Stimulated activated CD8-positive, alpha-beta memory T cell treated with anti-CD3 and anti-CD28 coated beads, Interleukin-12 subunit alpha, Interleukin-12 subunit beta, amount 100 ng/mL, for 4 hours (primary cell): ENCODE results near the gene UBE3C.

Experiments used
- DNase-seq: peaks from one replicate; pipeline ENCODE4 v3.0.0-alpha.2; 2020; ENCODE audit warnings: low read depth

Gene UBE3C

DNA sequence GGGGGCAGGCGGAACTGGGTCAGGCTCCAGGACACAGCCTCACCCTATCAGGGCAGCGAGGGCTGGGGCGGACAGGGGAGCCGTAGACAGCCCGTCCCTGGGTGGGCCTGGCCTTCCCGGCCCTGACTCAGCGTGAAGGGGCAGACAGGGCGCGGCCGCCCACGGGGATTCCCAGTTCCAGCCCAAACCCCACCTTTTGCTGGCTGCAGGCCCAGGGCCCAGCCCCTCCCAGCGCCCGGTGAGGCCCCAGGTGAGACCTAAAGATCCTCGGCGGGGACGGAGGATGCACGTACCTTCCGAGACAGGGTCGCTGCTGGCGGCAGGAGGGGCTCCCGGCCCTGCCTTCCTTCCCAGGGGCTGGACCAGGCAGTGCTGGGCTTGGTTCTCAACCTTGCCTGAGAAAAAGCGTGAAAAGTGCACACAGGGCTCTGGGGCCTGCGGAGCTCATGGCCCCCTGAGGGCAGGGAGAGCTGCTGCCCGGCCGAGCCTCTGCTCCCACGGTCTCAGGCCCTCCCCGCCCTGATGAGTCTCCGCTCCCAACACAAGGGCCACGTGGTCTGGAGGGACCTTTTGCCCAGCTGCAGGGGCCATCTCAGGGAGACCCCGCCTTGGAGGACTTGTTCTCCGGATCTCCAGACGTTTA is 154.2 kb downstream of the UBE3C start:
- no peak for DNase-seq

GRCh38 chr7:157293413-157293788 is 154.7 kb downstream of the UBE3C start:
- no peak for DNase-seq

GRCh38 chr7:157294773-157295172 is 156.0 kb downstream of the UBE3C start:
- no peak for DNase-seq

DNA sequence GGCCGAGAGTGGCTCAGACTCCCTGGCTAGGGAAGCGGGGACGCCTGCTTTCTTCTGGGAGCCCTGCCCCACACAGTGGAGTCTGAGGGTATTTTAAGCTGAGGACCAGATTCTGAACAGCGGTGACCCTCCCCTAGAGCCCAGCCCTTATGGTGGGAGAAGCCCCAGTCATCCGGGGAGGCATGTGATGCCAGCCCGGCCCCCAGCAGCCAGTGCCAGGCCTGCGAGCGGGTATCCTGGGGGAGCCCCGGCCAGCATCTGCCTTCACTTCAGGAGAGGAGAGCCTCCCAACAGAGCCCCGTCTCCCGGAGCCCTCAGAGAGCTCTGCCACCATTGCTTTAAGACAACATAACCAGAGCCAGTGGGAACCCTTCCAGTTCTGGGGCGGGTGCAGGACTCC is 156.6 kb downstream of the UBE3C start:
- DNase-seq = no peak

DNA sequence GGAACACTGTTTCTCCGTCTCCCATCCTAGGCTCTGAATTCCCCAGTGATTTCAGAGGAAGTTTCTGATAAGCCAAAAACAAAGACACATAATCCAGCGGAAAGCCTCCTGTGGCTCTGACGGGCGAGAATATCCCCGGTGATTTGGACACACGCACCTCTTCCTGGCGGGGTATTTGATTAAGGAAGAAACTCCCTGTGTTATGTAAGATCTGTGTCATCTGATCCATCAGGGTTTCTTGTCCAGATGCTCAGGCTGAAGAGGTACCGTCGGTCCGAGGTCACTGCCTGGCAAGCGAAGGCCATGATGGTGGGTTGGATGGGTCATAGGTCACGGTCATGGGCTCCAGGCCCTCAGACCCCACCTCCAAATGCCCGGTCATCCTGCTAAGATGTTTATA is 158.5 kb downstream of the UBE3C start:
- no peak for DNase-seq

DNA sequence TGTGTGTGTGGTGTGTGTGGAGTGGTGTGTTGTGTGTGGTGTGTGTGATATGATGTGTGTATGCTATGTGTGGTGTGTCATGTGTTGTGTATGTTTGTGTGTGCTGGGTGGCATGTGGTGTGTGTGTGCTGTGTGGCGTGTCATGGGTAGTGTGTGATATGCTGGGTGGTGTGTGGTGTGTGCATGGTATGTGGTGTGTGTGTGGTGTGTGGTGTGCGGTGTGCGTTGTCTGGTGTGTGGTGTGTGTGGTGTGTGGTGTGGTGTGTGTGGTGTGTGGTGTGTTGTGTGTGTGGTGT is 160.5 kb downstream of the UBE3C start:
- no peak for DNase-seq

DNA sequence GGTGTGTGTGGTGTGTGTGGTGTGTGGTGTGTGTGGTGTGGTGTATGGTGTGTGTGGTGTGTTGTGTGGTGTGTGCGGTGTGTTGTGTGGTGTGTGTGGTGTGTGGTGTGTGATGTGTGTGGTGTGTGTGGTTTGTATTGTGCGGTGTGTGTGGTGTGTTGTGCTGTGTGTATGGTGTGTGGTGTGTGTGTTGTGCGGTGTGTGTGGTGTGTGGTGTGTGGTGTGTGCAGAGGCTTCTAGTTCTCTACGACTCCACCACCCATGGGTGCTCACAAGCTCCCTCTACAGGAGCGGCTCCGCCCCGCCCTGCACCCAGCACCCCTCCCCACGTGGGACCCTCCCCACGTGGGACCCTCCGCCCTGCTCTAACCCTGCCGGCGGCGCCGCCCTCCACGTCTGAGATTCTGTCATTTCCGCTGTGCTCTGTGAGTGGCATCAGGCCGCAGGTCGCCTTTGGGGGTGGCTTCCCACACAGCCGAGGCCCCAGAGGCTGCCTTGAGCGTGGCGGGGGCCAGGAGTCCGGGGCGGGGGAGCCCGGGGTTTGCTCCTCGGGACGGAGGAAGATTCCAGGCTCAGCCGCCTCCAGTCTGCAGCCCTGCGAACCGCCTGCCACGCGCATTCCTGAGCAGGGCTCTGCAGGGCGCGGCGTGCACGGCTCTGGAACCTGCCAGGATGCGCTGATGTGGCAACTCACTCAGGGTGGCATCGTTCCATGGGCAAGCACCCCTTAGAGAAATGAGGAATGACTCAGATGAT is 161.1 kb downstream of the UBE3C start:
- DNase-seq = no peak

DNA sequence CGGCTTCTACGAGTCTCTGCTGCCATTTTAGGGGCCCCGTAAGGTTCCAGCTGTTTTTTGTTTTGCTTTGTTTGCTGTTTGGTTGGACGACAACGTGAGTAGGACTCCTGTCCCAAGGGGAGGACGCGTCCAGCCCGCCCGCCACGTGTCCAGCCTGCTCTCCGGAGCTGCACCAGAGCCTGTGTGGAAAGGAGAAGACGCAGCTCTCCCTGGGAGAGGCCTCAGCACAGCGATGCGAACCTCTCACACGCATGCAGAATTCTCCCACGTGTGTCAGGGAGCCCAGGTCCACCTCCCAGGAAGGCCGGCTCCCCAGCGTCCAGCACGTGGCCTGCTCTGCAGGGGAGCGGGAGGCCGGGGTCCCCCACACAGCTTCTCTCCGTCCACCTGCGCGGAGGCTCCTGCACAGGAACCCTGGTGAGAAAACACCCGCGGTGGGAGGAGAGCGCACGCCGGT is 161.7 kb downstream of the UBE3C start:
- no peak for DNase-seq

DNA sequence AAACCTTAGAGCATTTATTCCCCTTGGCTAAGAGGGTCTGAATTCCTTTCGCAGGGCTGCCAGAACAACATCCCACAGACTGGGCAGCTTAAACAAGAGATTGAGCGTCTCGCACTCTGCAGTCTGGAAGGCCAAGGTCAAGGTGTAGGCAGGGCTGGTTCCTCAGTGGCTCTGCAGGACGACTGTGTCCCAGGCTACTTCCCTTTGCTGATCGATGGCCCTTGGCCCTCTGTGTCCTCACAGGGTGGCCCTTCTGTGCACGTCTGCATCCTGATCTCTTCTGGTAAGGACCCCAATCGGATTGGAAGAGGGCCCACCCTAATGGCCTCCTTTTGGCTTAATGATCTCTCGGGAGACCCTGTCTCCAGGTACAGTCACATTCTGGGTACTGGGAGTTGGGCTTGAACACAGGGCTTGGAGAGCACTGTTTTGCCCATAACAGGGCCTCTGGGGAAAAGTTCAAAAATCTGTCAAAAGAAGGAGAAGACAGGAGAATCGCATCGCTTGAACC is 162.9 kb downstream of the UBE3C start:
- DNase-seq = no peak

- no peak for DNase-seq
These were observed 168.4 kb downstream of the UBE3C start for GRCh38 chr7:157306846-157307838.

DNA sequence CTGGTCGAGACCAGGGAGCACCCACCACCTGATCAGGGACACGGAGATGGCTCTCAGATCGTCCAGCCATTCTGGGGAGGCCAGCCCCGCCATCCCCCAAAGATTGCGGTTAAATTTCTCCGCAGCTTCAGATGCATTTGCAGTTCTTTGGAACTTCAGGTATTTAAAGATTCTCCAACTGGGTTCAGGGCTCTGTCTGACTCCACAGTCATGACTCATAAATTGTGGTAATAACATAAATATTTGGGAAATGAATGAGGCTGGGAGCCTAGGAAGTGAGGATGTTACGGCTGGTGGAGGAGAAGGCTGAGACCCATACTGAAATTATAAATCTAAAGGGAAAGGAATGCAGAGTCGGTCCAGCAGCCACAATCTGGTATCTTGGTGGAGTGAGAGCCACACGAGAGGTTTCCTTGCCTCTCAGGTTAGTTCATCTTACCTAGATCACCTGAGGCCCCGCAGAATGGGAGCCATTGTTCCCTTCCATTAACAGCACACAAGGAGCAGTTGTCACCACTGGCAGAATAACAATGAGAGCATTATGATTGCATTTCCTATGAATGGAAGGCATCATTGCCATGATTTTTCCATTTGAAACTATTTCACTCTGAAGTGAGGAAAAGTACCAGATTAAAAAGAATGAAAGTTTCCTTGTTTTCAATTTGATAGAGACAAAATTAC is 171.4 kb downstream of the UBE3C start:
- DNase-seq = no peak

GRCh38 chr7:157310676-157311185 is 172.0 kb downstream of the UBE3C start:
- DNase-seq = no peak

GRCh38 chr7:157312941-157313340 is 174.2 kb downstream of the UBE3C start:
- DNase-seq = no peak

DNA sequence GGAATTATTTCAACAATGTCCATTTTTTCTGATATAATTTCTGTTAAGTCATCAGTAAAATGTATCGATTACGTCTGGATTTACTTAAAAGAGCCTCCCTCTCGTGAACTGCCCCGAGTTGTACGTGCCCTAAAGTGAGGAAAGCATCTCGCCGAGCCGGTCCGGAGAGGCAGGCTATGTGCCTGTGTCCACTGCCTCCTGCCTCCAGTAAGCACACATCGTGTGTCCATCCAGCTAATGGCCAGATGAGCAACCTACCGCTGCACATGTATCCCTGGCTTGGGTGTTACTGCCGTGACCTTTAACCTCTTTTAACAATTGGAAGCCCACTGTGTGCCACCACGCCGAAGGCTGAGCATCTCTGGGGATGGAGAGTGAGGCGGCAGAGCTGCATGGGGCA is 174.9 kb downstream of the UBE3C start:
- DNase-seq = no peak

GRCh38 chr7:157318015-157318706 is 179.4 kb downstream of the UBE3C start:
- no peak for DNase-seq
